GM23248 (cell line): ENCODE data around the gene MIAT.

Experiments used
- EZH2 ChIP-seq: fragments of 200-600 bp; sonication (generic); IDR thresholded peaks from 2 replicates; pipeline ENCODE4 v1.6.1; 2018; ENCODE audit warnings: antibody characterized with exemption, mild to moderate bottlenecking; ENCODE audit not compliant: insufficient read depth, poor library complexity, severe bottlenecking
- EZH2phosphoT487 ChIP-seq: fragments of 200-600 bp; sonication (generic); IDR thresholded peaks from 2 replicates; pipeline ENCODE4 v1.6.1; 2018; ENCODE audit warnings: antibody characterized with exemption, moderate library complexity, mild to moderate bottlenecking, low read depth; ENCODE audit not compliant: insufficient read depth

- TF ChIP-seq EZH2phosphoT487 (no peak), EZH2 (no peak)
Observed at GRCh38 chr22:26672060-26672471, 14.7 kb downstream of the MIAT start.
